SK-N-SH (cell line): ENCODE data around the gene ZNF282.

Source experiments
- NRF1 ChIP-seq: IDR thresholded peaks from 2 replicates; pipeline ENCODE4 v1.6.1; 2012; ENCODE audit warnings: low read depth, mild to moderate bottlenecking, low read length
- YY1 ChIP-seq: IDR thresholded peaks from 2 replicates; pipeline ENCODE4 v1.4.0; 2012; ENCODE audit warnings: low read depth, mild to moderate bottlenecking
- TF ChIP-seq, protein P1 (sequence below): fragments of 200-600 bp; sonication (generic); IDR thresholded peaks from 2 replicates; pipeline ENCODE4 v1.6.1; 2017; ENCODE audit warnings: antibody characterized with exemption, mild to moderate bottlenecking, moderate library complexity

DNA sequence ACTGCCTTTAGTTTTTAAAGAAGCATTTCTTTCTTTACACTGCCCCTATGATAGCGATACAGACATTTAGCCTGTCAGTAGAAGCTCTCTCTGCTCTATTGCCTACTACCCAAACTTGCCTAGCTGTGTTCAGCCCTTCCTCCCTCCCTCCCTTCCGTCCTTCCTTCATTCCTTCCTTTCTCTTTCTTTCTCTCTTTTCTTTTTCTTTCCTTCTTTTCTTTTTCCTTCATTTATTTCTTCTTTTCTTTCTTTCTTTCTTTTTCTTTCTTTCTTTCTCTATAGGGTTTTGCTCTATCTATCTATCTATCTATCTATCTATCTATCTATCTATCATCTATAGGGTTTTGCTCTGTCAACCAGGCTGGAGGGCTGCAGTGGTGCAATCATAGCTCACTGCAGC, 37.0 kb downstream of the ZNF282 start:
- TF ChIP-seq, protein P1, sequence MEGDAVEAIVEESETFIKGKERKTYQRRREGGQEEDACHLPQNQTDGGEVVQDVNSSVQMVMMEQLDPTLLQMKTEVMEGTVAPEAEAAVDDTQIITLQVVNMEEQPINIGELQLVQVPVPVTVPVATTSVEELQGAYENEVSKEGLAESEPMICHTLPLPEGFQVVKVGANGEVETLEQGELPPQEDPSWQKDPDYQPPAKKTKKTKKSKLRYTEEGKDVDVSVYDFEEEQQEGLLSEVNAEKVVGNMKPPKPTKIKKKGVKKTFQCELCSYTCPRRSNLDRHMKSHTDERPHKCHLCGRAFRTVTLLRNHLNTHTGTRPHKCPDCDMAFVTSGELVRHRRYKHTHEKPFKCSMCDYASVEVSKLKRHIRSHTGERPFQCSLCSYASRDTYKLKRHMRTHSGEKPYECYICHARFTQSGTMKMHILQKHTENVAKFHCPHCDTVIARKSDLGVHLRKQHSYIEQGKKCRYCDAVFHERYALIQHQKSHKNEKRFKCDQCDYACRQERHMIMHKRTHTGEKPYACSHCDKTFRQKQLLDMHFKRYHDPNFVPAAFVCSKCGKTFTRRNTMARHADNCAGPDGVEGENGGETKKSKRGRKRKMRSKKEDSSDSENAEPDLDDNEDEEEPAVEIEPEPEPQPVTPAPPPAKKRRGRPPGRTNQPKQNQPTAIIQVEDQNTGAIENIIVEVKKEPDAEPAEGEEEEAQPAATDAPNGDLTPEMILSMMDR, result no peak
- TF ChIP-seq YY1, result no peak
- no peak for TF ChIP-seq NRF1
